Skeletal muscle satellite cell (primary cell): ENCODE results near the gene NAA15.
"Not testable (repeated sequence)": the region's sequence is repeated elsewhere in the genome, so short reads cannot be mapped to it uniquely, and the experiment has no call there.

Experiments
- H3K27me3 ChIP-seq: 2 replicates; pipeline ENCODE4 v1.7.0; 2013; ENCODE audit warnings: low read length; ENCODE audit not compliant: control insufficient read depth, insufficient read depth
- H3K36me3 ChIP-seq: 2 replicates; pipeline ENCODE4 v1.7.0; 2013; ENCODE audit warnings: mild to moderate bottlenecking, control low read depth, low read length; ENCODE audit not compliant: insufficient read depth
- H3K4me1 ChIP-seq: 2 replicates; pipeline ENCODE4 v1.7.0; 2013; ENCODE audit warnings: low read length; ENCODE audit not compliant: control insufficient read depth, insufficient read depth
- H3K4me2 ChIP-seq: 2 replicates; pipeline ENCODE4 v1.7.0; 2013; ENCODE audit warnings: mild to moderate bottlenecking, low read length
- H3K4me3 ChIP-seq: 2 replicates; pipeline ENCODE4 v1.7.0; 2013; ENCODE audit warnings: low read length
- H3K9ac ChIP-seq: 2 replicates; pipeline ENCODE4 v1.7.0; 2013; ENCODE audit warnings: mild to moderate bottlenecking, low read depth, low read length, moderate library complexity
- H3K9me3 ChIP-seq: replicated peaks from 2 replicates; pipeline ENCODE4 v1.7.0; 2013; ENCODE audit warnings: mild to moderate bottlenecking, control low read depth, low read length

The NAA15 gene

GRCh38 chr4:139300431-139301112, 733 bp upstream of the NAA15 start:
- peaks cover 31% of the 10 kb centered on the region for H3K4me1 ChIP-seq

GRCh38 chr4:139301821-139302611, 711 bp downstream of the NAA15 start, which contains the start of gene NDUFC1:
NDUFC1 (minus strand) TSS chr4:139302477; CDS start chr4:139295798, 6,679 bp downstream.
- Histone ChIP-seq H3K4me3 (peak within 1 kb of the TSS; percentile 94), H3K4me2 (peak within 1 kb of the TSS; percentile 94), H3K36me3 (peaks cover 11% of the 10 kb centered on the region), H3K4me1 (peaks cover 23% of the 10 kb centered on the region), H3K9me3 (no peaks in the 10 kb centered on the region), H3K9ac (peak within 1 kb of the TSS; percentile 96), H3K27me3 (no peaks in the 10 kb centered on the region)

More at GRCh38 chr4:139300431-139301112, 733 bp upstream of the NAA15 start:
- Histone ChIP-seq H3K27me3 (no peaks in the 10 kb centered on the region), H3K36me3 (peaks cover 9% of the 10 kb centered on the region), H3K4me2 (peak overlapping the region; percentile 94), H3K9ac (peak overlapping the region; percentile 96), H3K4me3 (peak overlapping the region; percentile 94), H3K9me3 (no peaks in the 10 kb centered on the region)

- Histone ChIP-seq H3K27me3 (no peaks in the 10 kb centered on the region), H3K36me3 (peaks cover 11% of the 10 kb centered on the region), H3K9me3 (no peaks in the 10 kb centered on the region), H3K4me1 (peaks cover 15% of the 10 kb centered on the region), H3K9ac (no peak overlapping the region), H3K4me2 (no peak overlapping the region), H3K4me3 (no peak overlapping the region)
These were observed 3.6 kb downstream of the NAA15 start for GRCh38 chr4:139304920-139305319.

- no peak overlapping the region for H3K4me2 ChIP-seq
- no peak overlapping the region for H3K9ac ChIP-seq
- H3K36me3 ChIP-seq: no peaks in the 10 kb centered on the region
- peaks cover 3% of the 10 kb centered on the region for H3K4me1 ChIP-seq
- no peak overlapping the region for H3K4me3 ChIP-seq
- H3K27me3 ChIP-seq: no peaks in the 10 kb centered on the region
- no peaks in the 10 kb centered on the region for H3K9me3 ChIP-seq
These were observed 10.6 kb downstream of the NAA15 start for GRCh38 chr4:139311909-139312308.

GRCh38 chr4:139312552-139313332, 11.4 kb downstream of the NAA15 start:
- Histone ChIP-seq H3K4me3 (no peak overlapping the region), H3K9me3 (no peaks in the 10 kb centered on the region), H3K27me3 (no peaks in the 10 kb centered on the region), H3K36me3 (no peaks in the 10 kb centered on the region), H3K4me1 (peaks cover 3% of the 10 kb centered on the region), H3K4me2 (no peak overlapping the region), H3K9ac (no peak overlapping the region)

GRCh38 chr4:139313414-139313813, 12.1 kb downstream of the NAA15 start:
- not testable (repeated sequence) for H3K4me2 ChIP-seq, H3K36me3 ChIP-seq, H3K27me3 ChIP-seq, H3K4me1 ChIP-seq, H3K4me3 ChIP-seq, H3K9ac ChIP-seq, H3K9me3 ChIP-seq

- Histone ChIP-seq H3K4me2 (no peak overlapping the region), H3K9me3 (no peaks in the 10 kb centered on the region), H3K27me3 (no peaks in the 10 kb centered on the region), H3K4me1 (peaks cover 3% of the 10 kb centered on the region), H3K4me3 (no peak overlapping the region), H3K36me3 (no peaks in the 10 kb centered on the region), H3K9ac (no peak overlapping the region)
These were observed 12.9 kb downstream of the NAA15 start for GRCh38 chr4:139314047-139314800.

- Histone ChIP-seq H3K36me3 (no peaks in the 10 kb centered on the region), H3K4me2 (no peak overlapping the region), H3K4me1 (peaks cover 3% of the 10 kb centered on the region), H3K4me3 (no peak overlapping the region), H3K27me3 (no peaks in the 10 kb centered on the region), H3K9me3 (no peaks in the 10 kb centered on the region), H3K9ac (no peak overlapping the region)
These were observed 13.9 kb downstream of the NAA15 start for GRCh38 chr4:139315221-139315675.

- H3K4me1 ChIP-seq: peaks cover 3% of the 10 kb centered on the region
- no peaks in the 10 kb centered on the region for H3K36me3 ChIP-seq
- H3K9me3 ChIP-seq: no peaks in the 10 kb centered on the region
- no peak overlapping the region for H3K4me3 ChIP-seq
- no peak overlapping the region for H3K9ac ChIP-seq
- H3K4me2 ChIP-seq: no peak overlapping the region
- no peaks in the 10 kb centered on the region for H3K27me3 ChIP-seq
These were observed 15.4 kb downstream of the NAA15 start for GRCh38 chr4:139316733-139317132.

GRCh38 chr4:139317635-139318034, 16.3 kb downstream of the NAA15 start:
- Histone ChIP-seq H3K9ac (no peak overlapping the region), H3K4me1 (peaks cover 3% of the 10 kb centered on the region), H3K36me3 (no peaks in the 10 kb centered on the region), H3K4me2 (no peak overlapping the region), H3K9me3 (no peaks in the 10 kb centered on the region), H3K4me3 (no peak overlapping the region), H3K27me3 (no peaks in the 10 kb centered on the region)

- Histone ChIP-seq H3K4me2 (no peak overlapping the region), H3K4me1 (peaks cover 5% of the 10 kb centered on the region), H3K27me3 (no peaks in the 10 kb centered on the region), H3K9ac (no peak overlapping the region), H3K4me3 (no peak overlapping the region), H3K36me3 (no peaks in the 10 kb centered on the region), H3K9me3 (no peaks in the 10 kb centered on the region)
These were observed 18.3 kb downstream of the NAA15 start for GRCh38 chr4:139319571-139319970.
